OCI-LY7 (cell line): ENCODE results near the gene FGF18. TPM values are rescaled to one million over a fixed set of nuclear protein-coding genes. Genes with fewer than 3 reads are reported as not detected.

Source experiments
- BruUV-seq: library from RNA; stranded (reverse); fragments of 400-500 nt; replicated peaks from 2 replicates; lab custom pipeline; 2021; lab: Mats Ljungman, UMichigan
- CTCF ChIA-PET: fragments of 300-600 bp; sonication (Branson Sonifier 250); formaldehyde crosslinking; loops from one replicate; lab custom pipeline; 2022; ENCODE audit warnings: antibody characterized with exemption; ENCODE audit not compliant: unreplicated experiment; lab: Charles Lee
- POLR2A ChIA-PET: fragments of 300-600 bp; sonication (Branson Sonifier 250); formaldehyde crosslinking; loops from one replicate; lab custom pipeline; 2022; ENCODE audit warnings: antibody characterized with exemption; lab: Charles Lee
- DNase-seq: peaks from one replicate; pipeline ENCODE4 v3.0.0-alpha.2; 2015; ENCODE audit warnings: low spot score
- H2AFZ ChIP-seq: fragments of 200-600 bp; sonication (generic), shearing (Covaris generic); 2 replicates; pipeline ENCODE4 v1.6.1; 2014; ENCODE audit warnings: mild to moderate bottlenecking, antibody characterized with exemption, low read length, moderate library complexity
- H3K27ac ChIP-seq: fragments of 200-600 bp; sonication (generic); 2 replicates; pipeline ENCODE4 v1.5.1; 2014; ENCODE audit warnings: mixed run types, low read depth, mild to moderate bottlenecking, moderate library complexity, low read length, inconsistent platforms; ENCODE audit not compliant: poor library complexity, severe bottlenecking
- H3K36me3 ChIP-seq: fragments of 200-600 bp; sonication (generic); 2 replicates; pipeline ENCODE4 v1.6.1; 2014; ENCODE audit warnings: mild to moderate bottlenecking, antibody characterized with exemption, low read length, moderate library complexity, mixed read lengths; ENCODE audit not compliant: insufficient read depth
- H3K4me1 ChIP-seq: fragments of 200-600 bp; sonication (generic); 2 replicates; pipeline ENCODE4 v1.5.1; 2014; ENCODE audit warnings: mild to moderate bottlenecking, low read length; ENCODE audit not compliant: insufficient read depth, poor library complexity, severe bottlenecking
- H3K4me2 ChIP-seq: fragments of 200-600 bp; sonication (generic); 2 replicates; pipeline ENCODE4 v1.6.1; 2014; ENCODE audit warnings: mild to moderate bottlenecking, low read length
- H3K4me3 ChIP-seq: fragments of 200-600 bp; sonication (generic); 2 replicates; pipeline ENCODE4 v1.5.1; 2014; ENCODE audit warnings: mild to moderate bottlenecking, low read depth, low read length; ENCODE audit not compliant: poor library complexity, severe bottlenecking
- H3K79me2 ChIP-seq: fragments of 200-600 bp; sonication (generic); 2 replicates; pipeline ENCODE4 v1.6.1; 2016; ENCODE audit warnings: low read depth, mild to moderate bottlenecking, low read length, moderate library complexity, mixed read lengths; ENCODE audit not compliant: insufficient read depth
- H3K9me2 ChIP-seq: fragments of 200-600 bp; sonication (generic); 2 replicates; pipeline ENCODE4 v1.6.1; 2016; ENCODE audit warnings: mild to moderate bottlenecking, low read length, mixed read lengths; ENCODE audit not compliant: insufficient read depth
- H3K9me3 ChIP-seq: fragments of 200-600 bp; sonication (generic); 2 replicates; pipeline ENCODE4 v1.6.1; 2014; ENCODE audit warnings: mild to moderate bottlenecking, mixed run types, low read length, mixed read lengths
- H4K20me1 ChIP-seq: fragments of 200-600 bp; sonication (generic); 2 replicates; pipeline ENCODE4 v1.6.1; 2014; ENCODE audit warnings: mild to moderate bottlenecking, antibody characterized with exemption, low read length, moderate library complexity, mixed read lengths; ENCODE audit not compliant: insufficient read depth
- EZH2phosphoT487 ChIP-seq: fragments of 200-600 bp; sonication (generic); IDR thresholded peaks from 2 replicates; pipeline ENCODE4 v1.6.1; 2018; ENCODE audit warnings: low read depth, borderline replicate concordance, mild to moderate bottlenecking, mixed run types, antibody characterized with exemption, low read length, moderate library complexity, mixed read lengths
- intact Hi-C: fragments of 100-400 bp; cut with micrococcal nuclease; formaldehyde crosslinking; loops from one replicate; pipeline ENCODE4 v1.10.0; 2022; ENCODE audit not compliant: unreplicated experiment
- total RNA-seq, 2 experiments: library from RNA; depleted of rRNA in 1 of 2; stranded (reverse); fragments of >200 nt in 1 of 2; shearing (Covaris generic) in 1 of 2; gene quantifications; 2 replicates each; pipeline ENCODE4 v1.2.3, GENCODE V29; 2014 to 2022
- TF ChIP-seq, protein P1 (sequence below): fragments of 200-600 bp; sonication (generic); conservative IDR thresholded peaks from 2 replicates; pipeline ENCODE4 v1.5.1; 2014; ENCODE audit warnings: mild to moderate bottlenecking, antibody characterized with exemption, low read length, moderate library complexity, mixed read lengths

The FGF18 gene
- total RNA-seq, 2 experiments from 2014 or later = 0.16 TPM; not detected in 1

- Histone ChIP-seq H4K20me1 (no peaks in the 10 kb centered on the region), H3K4me3 (no peak overlapping the region), H3K9me2 (no peaks in the 10 kb centered on the region), H3K27ac (no peak overlapping the region), H2AFZ (no peak overlapping the region), H3K4me2 (no peak overlapping the region), H3K79me2 (no peaks in the 10 kb centered on the region), H3K9me3 (no peaks in the 10 kb centered on the region), H3K36me3 (no peaks in the 10 kb centered on the region), H3K4me1 (no peaks in the 10 kb centered on the region)
- no peak for DNase-seq
- POLR2A ChIA-PET = interaction anchor here (0.6 kb wide), 1 partner anchor 1662 kb away, joined by 3 read pairs; no protein-coding TSS in a partner anchor
- no peak for TF ChIP-seq EZH2phosphoT487
- TF ChIP-seq, protein P1, sequence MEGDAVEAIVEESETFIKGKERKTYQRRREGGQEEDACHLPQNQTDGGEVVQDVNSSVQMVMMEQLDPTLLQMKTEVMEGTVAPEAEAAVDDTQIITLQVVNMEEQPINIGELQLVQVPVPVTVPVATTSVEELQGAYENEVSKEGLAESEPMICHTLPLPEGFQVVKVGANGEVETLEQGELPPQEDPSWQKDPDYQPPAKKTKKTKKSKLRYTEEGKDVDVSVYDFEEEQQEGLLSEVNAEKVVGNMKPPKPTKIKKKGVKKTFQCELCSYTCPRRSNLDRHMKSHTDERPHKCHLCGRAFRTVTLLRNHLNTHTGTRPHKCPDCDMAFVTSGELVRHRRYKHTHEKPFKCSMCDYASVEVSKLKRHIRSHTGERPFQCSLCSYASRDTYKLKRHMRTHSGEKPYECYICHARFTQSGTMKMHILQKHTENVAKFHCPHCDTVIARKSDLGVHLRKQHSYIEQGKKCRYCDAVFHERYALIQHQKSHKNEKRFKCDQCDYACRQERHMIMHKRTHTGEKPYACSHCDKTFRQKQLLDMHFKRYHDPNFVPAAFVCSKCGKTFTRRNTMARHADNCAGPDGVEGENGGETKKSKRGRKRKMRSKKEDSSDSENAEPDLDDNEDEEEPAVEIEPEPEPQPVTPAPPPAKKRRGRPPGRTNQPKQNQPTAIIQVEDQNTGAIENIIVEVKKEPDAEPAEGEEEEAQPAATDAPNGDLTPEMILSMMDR = no peak
- intact Hi-C loops = no loop called here
- CTCF ChIA-PET = interaction anchor here (0.5 kb wide), 1 partner anchor 648 kb away, joined by 3 read pairs; no protein-coding TSS in a partner anchor
- no TSS peak for BruUV-seq
Measured at GRCh38 chr5:171431251-171431777, 11.9 kb downstream of the FGF18 start.

DNA sequence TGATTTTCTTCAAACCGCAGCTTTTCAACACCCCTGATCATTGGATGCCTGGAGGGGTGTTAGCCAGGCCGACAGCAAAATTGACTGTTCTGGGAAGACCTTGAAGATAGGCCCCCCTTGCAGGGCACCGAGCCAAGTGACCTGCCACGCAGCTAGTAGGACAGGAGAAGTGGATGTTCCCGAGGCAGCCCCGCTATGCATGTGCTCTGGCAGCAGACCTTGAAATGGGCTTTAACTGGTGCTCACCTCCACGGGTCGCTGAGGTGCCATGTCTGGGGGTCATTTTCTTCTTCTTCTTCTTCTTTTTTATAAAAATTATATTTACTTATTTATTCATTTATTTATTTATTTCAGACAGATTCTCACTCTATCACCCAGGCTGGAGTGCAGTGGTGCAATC, 12.6 kb downstream of the FGF18 start:
- TF ChIP-seq, protein P1 = no peak
- TF ChIP-seq EZH2phosphoT487 = no peak
- no peak overlapping the region for H3K4me2 ChIP-seq
- no peaks in the 10 kb centered on the region for H3K9me2 ChIP-seq
- no peaks in the 10 kb centered on the region for H3K36me3 ChIP-seq
- H3K4me3 ChIP-seq = no peak overlapping the region
- no TSS peak for BruUV-seq
- H3K9me3 ChIP-seq = no peaks in the 10 kb centered on the region
- H3K79me2 ChIP-seq = no peaks in the 10 kb centered on the region
- H2AFZ ChIP-seq = no peak overlapping the region
- intact Hi-C loops = no loop called here
- no peaks in the 10 kb centered on the region for H4K20me1 ChIP-seq
- H3K27ac ChIP-seq = no peak overlapping the region
- ChIA-PET POLR2A (no interaction called here), CTCF (interaction anchor here (0.5 kb wide), 1 partner anchor 647 kb away, joined by 3 read pairs; no protein-coding TSS in a partner anchor)
- DNase-seq = no peak
- H3K4me1 ChIP-seq = no peaks in the 10 kb centered on the region

DNA sequence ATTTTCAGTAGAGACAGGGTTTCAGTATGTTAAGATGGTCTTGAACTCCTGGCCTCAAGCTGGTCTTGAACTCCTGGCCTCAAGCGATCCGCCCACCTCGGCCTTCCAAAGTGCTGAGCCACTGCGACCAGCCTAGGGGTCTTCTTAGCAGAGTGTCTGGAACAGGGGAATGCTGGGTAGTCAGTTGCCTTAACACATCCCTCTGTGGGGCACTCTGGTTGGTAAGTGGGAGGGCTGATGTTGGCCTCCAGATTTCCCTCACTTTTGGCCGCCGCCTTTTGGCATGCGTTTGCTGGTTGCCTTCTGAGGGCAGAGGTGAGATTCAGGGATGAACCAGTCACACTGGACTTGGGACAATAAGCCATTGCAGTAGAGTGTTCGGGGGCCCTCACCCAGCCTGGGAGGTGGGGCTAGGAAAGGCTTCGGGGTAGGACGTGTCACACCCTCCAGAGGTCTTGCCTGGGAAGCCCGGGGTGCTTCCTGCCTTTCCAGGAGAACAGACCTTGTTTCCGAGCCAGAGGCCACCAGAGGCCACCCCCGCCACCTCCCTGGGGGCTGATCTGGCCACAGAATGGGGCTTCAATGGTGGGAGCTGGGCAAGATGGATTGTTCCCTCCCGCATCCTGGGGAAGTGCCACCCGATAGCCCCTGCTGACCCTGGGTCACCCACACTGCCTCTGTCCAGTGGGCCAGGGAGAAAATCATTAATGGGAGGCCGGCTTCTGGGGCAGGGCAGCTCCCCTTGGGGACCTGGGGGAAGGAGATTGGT, 13.3 kb downstream of the FGF18 start:
- H3K9me3 ChIP-seq = no peaks in the 10 kb centered on the region
- H3K4me3 ChIP-seq = no peak overlapping the region
- BruUV-seq = no TSS peak
- H3K36me3 ChIP-seq = no peaks in the 10 kb centered on the region
- no peaks in the 10 kb centered on the region for H3K79me2 ChIP-seq
- H3K9me2 ChIP-seq = no peaks in the 10 kb centered on the region
- H3K27ac ChIP-seq = no peak overlapping the region
- H3K4me2 ChIP-seq = no peak overlapping the region
- CTCF ChIA-PET = no interaction called here
- no peak for DNase-seq
- intact Hi-C loops = no loop called here
- POLR2A ChIA-PET = no interaction called here
- TF ChIP-seq EZH2phosphoT487 = no peak
- TF ChIP-seq, protein P1 = no peak
- no peak overlapping the region for H2AFZ ChIP-seq
- H4K20me1 ChIP-seq = no peaks in the 10 kb centered on the region
- H3K4me1 ChIP-seq = no peaks in the 10 kb centered on the region
